Measurements from ENCODE around the gene SYT4.

DNA sequence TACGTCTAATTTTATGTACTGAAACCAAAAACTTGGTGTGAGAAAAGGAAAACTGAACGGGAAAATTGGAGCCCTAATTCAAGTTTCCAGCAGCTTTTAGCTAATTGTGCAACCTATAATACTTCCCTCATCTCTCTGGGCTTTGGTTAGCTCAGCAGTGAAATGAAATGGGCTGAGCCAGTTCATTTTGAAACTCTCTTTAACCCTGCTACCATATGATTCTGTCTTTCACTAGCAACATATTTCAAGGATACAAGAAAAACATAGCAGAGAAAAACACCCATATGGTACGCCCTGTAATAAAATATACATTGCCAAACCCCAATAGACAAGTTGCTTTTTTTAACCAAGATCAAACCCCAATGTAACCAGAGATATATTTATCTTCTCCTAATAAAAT, 799 bp downstream of the SYT4 start:
- TF ChIP-seq, protein P1, sequence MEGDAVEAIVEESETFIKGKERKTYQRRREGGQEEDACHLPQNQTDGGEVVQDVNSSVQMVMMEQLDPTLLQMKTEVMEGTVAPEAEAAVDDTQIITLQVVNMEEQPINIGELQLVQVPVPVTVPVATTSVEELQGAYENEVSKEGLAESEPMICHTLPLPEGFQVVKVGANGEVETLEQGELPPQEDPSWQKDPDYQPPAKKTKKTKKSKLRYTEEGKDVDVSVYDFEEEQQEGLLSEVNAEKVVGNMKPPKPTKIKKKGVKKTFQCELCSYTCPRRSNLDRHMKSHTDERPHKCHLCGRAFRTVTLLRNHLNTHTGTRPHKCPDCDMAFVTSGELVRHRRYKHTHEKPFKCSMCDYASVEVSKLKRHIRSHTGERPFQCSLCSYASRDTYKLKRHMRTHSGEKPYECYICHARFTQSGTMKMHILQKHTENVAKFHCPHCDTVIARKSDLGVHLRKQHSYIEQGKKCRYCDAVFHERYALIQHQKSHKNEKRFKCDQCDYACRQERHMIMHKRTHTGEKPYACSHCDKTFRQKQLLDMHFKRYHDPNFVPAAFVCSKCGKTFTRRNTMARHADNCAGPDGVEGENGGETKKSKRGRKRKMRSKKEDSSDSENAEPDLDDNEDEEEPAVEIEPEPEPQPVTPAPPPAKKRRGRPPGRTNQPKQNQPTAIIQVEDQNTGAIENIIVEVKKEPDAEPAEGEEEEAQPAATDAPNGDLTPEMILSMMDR (IDR thresholded peaks at IDR 0.05; ENCODE audit: low read depth, low read length, poor library complexity, severe bottlenecking) = no peak
- TF ChIP-seq EZH2phosphoT487 (IDR thresholded peaks at IDR 0.05; ENCODE audit: borderline replicate concordance, low read length) = no peak
